CD14-positive monocyte (primary cell): ENCODE measurements around the gene HSPB3. TPM values are rescaled to one million over a fixed set of nuclear protein-coding genes. Genes with fewer than 3 reads are reported as not detected.

Experiments used
- DNase-seq, 3 donors: peaks; one replicate each; pipeline ENCODE4 v3.0.0-alpha.2; 2011 to 2022
- H2AFZ ChIP-seq: 2 replicates; pipeline ENCODE4 v1.6.0; 2012; ENCODE audit warnings: mild to moderate bottlenecking, low read depth, low read length, inconsistent platforms; ENCODE audit not compliant: insufficient read depth, poor library complexity, severe bottlenecking
- H3K27ac ChIP-seq, 2 donors: 1 replicate in 1 of 2; 2 replicates in 1 of 2; pipeline ENCODE4 v1.5.1; 2012 to 2013; ENCODE audit warnings: low read length in 2 of 2, control low read depth in 1 of 2, inconsistent platforms in 1 of 2, low read depth in 1 of 2, mild to moderate bottlenecking in 1 of 2
- H3K27me3 ChIP-seq, 2 donors: one replicate each; pipeline versions ENCODE4 v1.6.0 to v1.6.1; 2011 to 2013; ENCODE audit warnings: low read length in 2 of 2; ENCODE audit not compliant: control insufficient read depth in 2 of 2, insufficient read depth in 2 of 2
- H3K36me3 ChIP-seq, 2 donors: replicated peaks in 1 of 2; 1 replicate in 1 of 2; 2 replicates in 1 of 2; pipeline versions ENCODE4 v1.5.1 to v1.6.1; 2012 to 2013; ENCODE audit warnings: low read length in 2 of 2, control low read depth in 1 of 2, inconsistent platforms in 1 of 2, mild to moderate bottlenecking in 1 of 2; ENCODE audit not compliant: insufficient read depth in 2 of 2, control insufficient read depth in 1 of 2
- H3K4me1 ChIP-seq, 2 donors: 1 replicate in 1 of 2; 2 replicates in 1 of 2; pipeline versions ENCODE4 v1.5.1 to v1.6.1; 2012 to 2013; ENCODE audit warnings: low read length in 2 of 2, control low read depth in 1 of 2, inconsistent platforms in 1 of 2, mild to moderate bottlenecking in 1 of 2, moderate library complexity in 1 of 2; ENCODE audit not compliant: insufficient read depth in 2 of 2, control insufficient read depth in 1 of 2
- H3K4me2 ChIP-seq: replicated peaks from 2 replicates; pipeline ENCODE3; 2012; ENCODE audit warnings: low read length, moderate library complexity, mild to moderate bottlenecking; ENCODE audit not compliant: poor library complexity, severe bottlenecking; ENCODE audit errors: extremely low read depth
- H3K4me3 ChIP-seq, 3 experiments: fragments of 200-600 bp in 1 of 3; sonication (generic) in 1 of 3; replicated peaks in 1 of 3; 1 replicate in 2 of 3; 2 replicates in 1 of 3; pipeline ENCODE4 v1.5.1; 2011 to 2013; ENCODE audit warnings: low read length in 3 of 3, mild to moderate bottlenecking in 3 of 3, control low read depth in 2 of 3, low read depth in 2 of 3, inconsistent platforms in 1 of 3, moderate library complexity in 1 of 3
- H3K79me2 ChIP-seq: 2 replicates; pipeline ENCODE4 v1.6.0; 2012; ENCODE audit warnings: mild to moderate bottlenecking, control low read depth, inconsistent platforms, low read length, moderate library complexity; ENCODE audit not compliant: insufficient read depth
- H3K9ac ChIP-seq: 2 replicates; pipeline ENCODE4 v1.6.0; 2017; ENCODE audit warnings: low read length, mild to moderate bottlenecking; ENCODE audit not compliant: insufficient read depth, poor library complexity, severe bottlenecking
- H3K9me3 ChIP-seq, 2 donors: replicated peaks in 1 of 2; 1 replicate in 1 of 2; 2 replicates in 1 of 2; pipeline versions ENCODE4 v1.5.1 to v1.6.1; 2012 to 2013; ENCODE audit warnings: low read length in 2 of 2, control low read depth in 1 of 2; ENCODE audit not compliant: control insufficient read depth in 1 of 2, insufficient read depth in 1 of 2
- H4K20me1 ChIP-seq: 2 replicates; pipeline ENCODE4 v1.6.0; 2012; ENCODE audit warnings: mild to moderate bottlenecking, low read length, control low read depth, moderate library complexity; ENCODE audit not compliant: insufficient read depth
- H3K27ac Mint-ChIP-seq, 7 donors: one replicate each; pipeline ENCODE4 v1.8.0; 2020; ENCODE audit warnings: mild to moderate bottlenecking in 7 of 7, mixed read lengths in 7 of 7, moderate library complexity in 6 of 7, inconsistent platforms in 2 of 7
- H3K27me3 Mint-ChIP-seq, 3 donors: one replicate each; pipeline ENCODE4 v1.8.0; 2021 to 2022; ENCODE audit warnings: low read depth in 3 of 3, mild to moderate bottlenecking in 3 of 3, mixed read lengths in 3 of 3, moderate library complexity in 3 of 3, inconsistent platforms in 1 of 3
- H3K36me3 Mint-ChIP-seq, 2 donors: one replicate each; pipeline ENCODE4 v1.8.0; 2020; ENCODE audit warnings: mixed read lengths in 2 of 2, inconsistent platforms in 1 of 2, mild to moderate bottlenecking in 1 of 2
- H3K4me1 Mint-ChIP-seq: one replicate; pipeline ENCODE4 v1.8.0; 2020; ENCODE audit warnings: mild to moderate bottlenecking, mixed read lengths
- H3K4me3 Mint-ChIP-seq, 2 donors: one replicate each; pipeline ENCODE4 v1.8.0; 2020; ENCODE audit warnings: mild to moderate bottlenecking in 2 of 2, mixed read lengths in 2 of 2, moderate library complexity in 1 of 2
- H3K9me3 Mint-ChIP-seq, 7 donors: one replicate each; pipeline ENCODE4 v1.8.0; 2020 to 2022; ENCODE audit warnings: mixed read lengths in 7 of 7, mild to moderate bottlenecking in 6 of 7, moderate library complexity in 6 of 7, inconsistent platforms in 2 of 7
- WGBS: methylation state at CpG from one replicate; pipeline ENCODE4 v1.1.5; 2013; ENCODE audit warnings: missing lambda C conversion rate; ENCODE audit not compliant: insufficient coverage; 5-methylcytosine and 5-hydroxymethylcytosine counted together
- intact Hi-C, 2 donors: fragments of 100-400 bp; cut with micrococcal nuclease; formaldehyde crosslinking; loops; one replicate each; pipeline versions ENCODE4 v1.15.0 to v1.15.1; 2023
- polyA plus RNA-seq, 3 donors: library from polyadenylated mRNA; depleted of rRNA in 1 of 3; unstranded in 2 of 3; stranded (reverse) in 1 of 3; fragments of 300-500 nt in 2 of 3; fragments of >200 nt in 1 of 3; fragmentation: Illumina TruSeq in 2 of 3; gene quantifications; 1 replicate in 2 of 3; 2 replicates in 1 of 3; pipeline ENCODE4 v1.2.3, GENCODE V29; 2012 to 2021
- TF ChIP-seq, protein P1 (sequence below): fragments of 200-600 bp; IDR thresholded peaks from one replicate; pipeline ENCODE4 v1.8.0; 2022; ENCODE audit warnings: antibody characterized with exemption, mild to moderate bottlenecking

The HSPB3 gene
- polyA plus RNA-seq, 3 donors = not detected

- Mint-ChIP-seq H3K9me3 (no peaks in the 10 kb centered on the region), H3K4me1 (no peaks in the 10 kb centered on the region), H3K36me3 (no peaks in the 10 kb centered on the region), H3K4me3 (no peak overlapping the region), H3K27ac (peak overlapping the region in 1 of 7 donors; percentile 38), H3K27me3 (peaks cover 1 to 15% (median 6%) of the 10 kb centered on the region in 3 donors)
- no peak overlapping the region for H3K4me3 ChIP-seq
- H3K36me3 ChIP-seq = no peaks in the 10 kb centered on the region
- no peak overlapping the region for H3K4me2 ChIP-seq
- intact Hi-C loops = loop anchor here in 1 of 2 donors (5.0 kb wide), 1 partner anchor 166 kb away; no protein-coding TSS in a partner anchor
- H3K27ac ChIP-seq = no peak overlapping the region
- TF ChIP-seq, protein P1, sequence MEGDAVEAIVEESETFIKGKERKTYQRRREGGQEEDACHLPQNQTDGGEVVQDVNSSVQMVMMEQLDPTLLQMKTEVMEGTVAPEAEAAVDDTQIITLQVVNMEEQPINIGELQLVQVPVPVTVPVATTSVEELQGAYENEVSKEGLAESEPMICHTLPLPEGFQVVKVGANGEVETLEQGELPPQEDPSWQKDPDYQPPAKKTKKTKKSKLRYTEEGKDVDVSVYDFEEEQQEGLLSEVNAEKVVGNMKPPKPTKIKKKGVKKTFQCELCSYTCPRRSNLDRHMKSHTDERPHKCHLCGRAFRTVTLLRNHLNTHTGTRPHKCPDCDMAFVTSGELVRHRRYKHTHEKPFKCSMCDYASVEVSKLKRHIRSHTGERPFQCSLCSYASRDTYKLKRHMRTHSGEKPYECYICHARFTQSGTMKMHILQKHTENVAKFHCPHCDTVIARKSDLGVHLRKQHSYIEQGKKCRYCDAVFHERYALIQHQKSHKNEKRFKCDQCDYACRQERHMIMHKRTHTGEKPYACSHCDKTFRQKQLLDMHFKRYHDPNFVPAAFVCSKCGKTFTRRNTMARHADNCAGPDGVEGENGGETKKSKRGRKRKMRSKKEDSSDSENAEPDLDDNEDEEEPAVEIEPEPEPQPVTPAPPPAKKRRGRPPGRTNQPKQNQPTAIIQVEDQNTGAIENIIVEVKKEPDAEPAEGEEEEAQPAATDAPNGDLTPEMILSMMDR = no peak
- WGBS = 100% methylated on average over 2 of the region's 2 CpGs
- no peaks in the 10 kb centered on the region for H3K4me1 ChIP-seq
- H3K9me3 ChIP-seq = no peaks in the 10 kb centered on the region
- no peak overlapping the region for H3K9ac ChIP-seq
- no peaks in the 10 kb centered on the region for H3K27me3 ChIP-seq
- H2AFZ ChIP-seq = no peak overlapping the region
- DNase-seq = no peak
- H4K20me1 ChIP-seq = no peaks in the 10 kb centered on the region
- H3K79me2 ChIP-seq = no peaks in the 10 kb centered on the region
Measured at GRCh38 chr5:54412913-54413312, 42.6 kb upstream of the HSPB3 start.

GRCh38 chr5:54415147-54415546 is 40.4 kb upstream of the HSPB3 start:
- H2AFZ ChIP-seq = no peak overlapping the region
- H3K9me3 Mint-ChIP-seq = no peaks in the 10 kb centered on the region
- TF ChIP-seq, protein P1 = no peak
- H3K9me3 ChIP-seq = no peaks in the 10 kb centered on the region
- no peak overlapping the region for H3K4me3 ChIP-seq
- no peaks in the 10 kb centered on the region for H4K20me1 ChIP-seq
- no peak overlapping the region for H3K4me2 ChIP-seq
- no peaks in the 10 kb centered on the region for H3K4me1 Mint-ChIP-seq
- H3K36me3 ChIP-seq = no peaks in the 10 kb centered on the region
- H3K4me3 Mint-ChIP-seq = no peak overlapping the region
- peak overlapping the region in 1 of 7 donors; percentile 36 for H3K27ac Mint-ChIP-seq
- H3K27me3 Mint-ChIP-seq = peaks cover 1 to 12% (median 7%) of the 10 kb centered on the region in 3 donors
- no peak overlapping the region for H3K27ac ChIP-seq
- H3K4me1 ChIP-seq = no peaks in the 10 kb centered on the region
- intact Hi-C loops = loop anchor here in 1 of 2 donors (5.0 kb wide), 1 partner anchor 178 kb away; no protein-coding TSS in a partner anchor
- H3K27me3 ChIP-seq = no peaks in the 10 kb centered on the region
- H3K79me2 ChIP-seq = no peaks in the 10 kb centered on the region
- no CpG with 5 or more reads among the region's 3 CpGs for WGBS
- no peaks in the 10 kb centered on the region for H3K36me3 Mint-ChIP-seq
- H3K9ac ChIP-seq = no peak overlapping the region
- DNase-seq = no peak
